K562 (cell line): ENCODE data around the gene NCOA3. TPM values are rescaled to one million over a fixed set of nuclear protein-coding genes. Genes with fewer than 3 reads are reported as not detected.
A peak's percentile ranks its signal among the peaks of the same experiment; 100 is the strongest.
"Not testable (repeated sequence)": the region's sequence is repeated elsewhere in the genome, so short reads cannot be mapped to it uniquely, and the experiment has no call there.

Source experiments
- ATAC-seq: fragments of 200-7000 bp; cut with Tn5 transposase; 3 replicates; pipeline ENCODE4 v1.9.1; 2020; ENCODE audit warnings: moderate library complexity
- BruUV-seq: library from RNA; stranded (reverse); fragments of 400-500 nt; replicated peaks from 2 replicates; lab custom pipeline; 2021; lab: Mats Ljungman, UMichigan
- CTCF ChIA-PET: fragments of 300-600 bp; formaldehyde crosslinking; extraction: SDS; loops from one replicate; lab custom pipeline; 2021; ENCODE audit warnings: low intra/inter-chr PET ratio; lab: Yijun Ruan, JAX
- POLR2A ChIA-PET: fragments of 300-600, 350-650 bp; sonication (Branson Sonifier 250); formaldehyde crosslinking; extraction: SDS; loops from one replicate; lab custom pipeline; 2021; ENCODE audit warnings: antibody characterized with exemption, inconsistent platforms; lab: Yijun Ruan, JAX
- DNase-seq, 4 experiments: peaks; one replicate each; pipeline versions ENCODE4 v3.0.0 to v3.0.0-alpha.2; 2011 to 2018; ENCODE audit warnings: low spot score in 3 of 4, mixed read lengths in 3 of 4; ENCODE audit errors: extremely low read depth in 1 of 4
- FAIRE-seq: peaks from 2 replicates; lab custom pipeline; 2011; peaks lifted over from hg19 to GRCh38; lab: Jason Lieb, UNC
- H2AFZ ChIP-seq: 2 replicates; pipeline ENCODE4 v1.6.0; 2011; ENCODE audit warnings: low read depth, low read length, control low read depth, inconsistent platforms
- H3K27ac ChIP-seq: fragments of 200-600 bp; 3 replicates; pipeline ENCODE4 v1.8.0; 2011; ENCODE audit warnings: low read depth, mild to moderate bottlenecking, control low read depth, inconsistent platforms, low read length, moderate library complexity, mixed read lengths; ENCODE audit errors: extremely low read depth
- H3K27me3 ChIP-seq, 2 experiments: fragments of 300-600 bp in 1 of 2; 2 replicates in 1 of 2; 3 replicates in 1 of 2; pipeline versions ENCODE4 v1.6.0 to v1.8.0; 2011; ENCODE audit warnings: inconsistent platforms in 2 of 2, low read length in 2 of 2, mild to moderate bottlenecking in 1 of 2, mixed read lengths in 1 of 2, moderate library complexity in 1 of 2; ENCODE audit not compliant: control insufficient read depth in 2 of 2, insufficient read depth in 2 of 2
- H3K36me3 ChIP-seq: fragments of 300-600 bp; 3 replicates; pipeline ENCODE4 v1.8.0; 2011; ENCODE audit warnings: mild to moderate bottlenecking, low read length, inconsistent platforms; ENCODE audit not compliant: control insufficient read depth, insufficient read depth
- H3K4me1 ChIP-seq, 2 experiments: fragments of 200-600 bp in 1 of 2; replicated peaks in 1 of 2; 2 replicates in 1 of 2; 3 replicates in 1 of 2; pipeline versions ENCODE4 v1.5.1 to v1.8.0; 2011; ENCODE audit warnings: inconsistent platforms in 2 of 2, low read length in 2 of 2, mild to moderate bottlenecking in 1 of 2, mixed read lengths in 1 of 2, moderate library complexity in 1 of 2; ENCODE audit not compliant: control insufficient read depth in 2 of 2, insufficient read depth in 2 of 2
- H3K4me2 ChIP-seq: 2 replicates; pipeline ENCODE4 v1.6.1; 2011; ENCODE audit warnings: low read length, control low read depth, inconsistent platforms, mixed read lengths; ENCODE audit not compliant: insufficient read depth
- H3K4me3 ChIP-seq: fragments of 200-600 bp; sonication (generic), shearing (Covaris generic); 2 replicates; pipeline ENCODE4 v1.5.1; 2016; ENCODE audit warnings: control low read depth, inconsistent platforms
- H3K79me2 ChIP-seq: fragments of 200-600 bp; 3 replicates; pipeline ENCODE4 v1.8.0; 2011; ENCODE audit warnings: low read length, inconsistent platforms; ENCODE audit not compliant: control insufficient read depth, insufficient read depth
- H3K9ac ChIP-seq, 2 experiments: 2 replicates each; pipeline versions ENCODE4 v1.6.0 to v1.6.1; 2011; ENCODE audit warnings: low read depth in 2 of 2, low read length in 2 of 2, control low read depth in 1 of 2, inconsistent platforms in 1 of 2, mild to moderate bottlenecking in 1 of 2, mixed read lengths in 1 of 2; ENCODE audit not compliant: insufficient read depth in 1 of 2
- H3K9me1 ChIP-seq: one replicate; pipeline ENCODE4 v1.6.0; 2011; ENCODE audit warnings: inconsistent platforms, mild to moderate bottlenecking, low read length, moderate library complexity; ENCODE audit not compliant: control insufficient read depth, insufficient read depth
- H3K9me3 ChIP-seq: replicated peaks from 2 replicates; pipeline ENCODE4 v1.5.1; 2011; ENCODE audit warnings: low read depth, low read length, inconsistent platforms; ENCODE audit not compliant: control insufficient read depth, insufficient read depth
- H4K20me1 ChIP-seq: replicated peaks from 2 replicates; pipeline ENCODE4 v1.6.1; 2011; ENCODE audit warnings: low read length, inconsistent platforms, mixed read lengths; ENCODE audit not compliant: control insufficient read depth, insufficient read depth
- DACH1 ChIP-seq: fragments of 450-650 bp; IDR thresholded peaks from 2 replicates; pipeline ENCODE4 v1.6.1; 2018; ENCODE audit not compliant: partially characterized antibody
- GATAD2B ChIP-seq: fragments of 450-650 bp; IDR thresholded peaks from 2 replicates; pipeline ENCODE4 v1.6.1; 2017; ENCODE audit warnings: mild to moderate bottlenecking, borderline replicate concordance
- HDAC2 ChIP-seq: fragments of 450-650 bp; IDR thresholded peaks from 2 replicates; pipeline ENCODE4 v1.6.1; 2016; ENCODE audit warnings: mild to moderate bottlenecking
- WGBS: fragments of 100-300 bp; shearing (Covaris generic); methylation state at CpG from one replicate; pipeline ENCODE4 v1.1.6; 2016; ENCODE audit warnings: low coverage, mixed read lengths; ENCODE audit not compliant: insufficient coverage; ENCODE audit errors: missing lambda C conversion rate; 5-methylcytosine and 5-hydroxymethylcytosine counted together
- in situ Hi-C: fragments of 300-500 bp; cut with MboI; formaldehyde crosslinking; loops from 4 replicates; pipeline ENCODE4 v1.15.0; 2018; ENCODE audit warnings: inconsistent platforms, mixed read lengths
- intact Hi-C: fragments of 100-400 bp; cut with micrococcal nuclease; formaldehyde crosslinking; loops from 2 replicates; pipeline ENCODE4 v1.14.2; 2022
- polyA plus RNA-seq, 8 experiments: library from polyadenylated mRNA; depleted of rRNA in 4 of 8; stranded (reverse) in 5 of 8; unstranded in 3 of 8; fragments of >200 nt; fragmentation: Nextera tagmentation in 2 of 8; fragmentation: Illumina TruSeq in 1 of 8; extraction: Ambion mirVana in 2 of 8; extraction: Trizol in 1 of 8; gene quantifications; 2 replicates each; pipeline versions ENCODE4 v1.2.1 to v1.2.3, GENCODE V29; 2011 to 2014; ENCODE audit warnings: inconsistent platforms in 1 of 8, missing spikeins in 1 of 8
- total RNA-seq, 7 experiments: library from RNA; depleted of rRNA in 6 of 7; stranded (reverse); fragments of >200 nt in 6 of 7; fragmentation: Illumina TruSeq in 2 of 7; extraction: Trizol in 2 of 7; gene quantifications; 2 replicates each; pipeline versions ENCODE4 v1.2.1 to v1.2.3, GENCODE V29; 2011 to 2021; ENCODE audit warnings: low replicate concordance in 1 of 7
- TF ChIP-seq, protein P1 (sequence below): fragments of 200-800 bp; sonication (Bioruptor generic); IDR thresholded peaks from 2 replicates; pipeline ENCODE4 v1.6.1; 2016; ENCODE audit warnings: missing genetic modification characterization, missing compliant biosample characterization
- TF ChIP-seq, protein P2 (sequence below): fragments of 450-650 bp; IDR thresholded peaks from 2 replicates; pipeline ENCODE4 v1.6.1; 2016; ENCODE audit warnings: antibody characterized with exemption

Gene NCOA3
- total and polyA plus RNA-seq, 9 of the 15 experiments (the other 6 are each of a cell fraction or from before 2014, with no cell fraction given), result 3.2 to 24.3 (median 14.4) TPM

DNA sequence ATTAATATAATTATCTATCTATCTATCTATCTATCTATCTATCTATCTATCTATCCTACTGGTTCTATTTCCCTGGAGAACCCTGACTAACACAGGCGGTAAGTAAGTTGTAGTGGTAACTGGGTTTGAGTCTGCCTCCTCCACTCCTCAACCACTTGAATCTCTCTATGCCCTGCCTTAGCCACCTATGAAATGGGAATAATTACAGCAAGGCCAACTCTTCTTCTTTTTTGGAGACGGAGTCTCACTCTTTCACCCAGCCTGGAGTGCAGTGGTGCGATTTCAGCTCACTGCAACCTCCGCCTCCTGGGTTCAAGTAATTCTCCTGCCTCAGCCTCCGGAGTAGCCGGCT lies 41.0 kb upstream of the NCOA3 start:
- ATAC-seq, H3K4me2 ChIP-seq, in situ Hi-C loops, H3K9me1 ChIP-seq, H2AFZ ChIP-seq, FAIRE-seq, H3K27me3 ChIP-seq, H4K20me1 ChIP-seq, H3K9ac ChIP-seq, intact Hi-C loops, DNase-seq, H3K27ac ChIP-seq, H3K36me3 ChIP-seq, BruUV-seq, H3K79me2 ChIP-seq, H3K4me3 ChIP-seq, CTCF ChIA-PET, H3K9me3 ChIP-seq: not testable (repeated sequence)
- POLR2A ChIA-PET, result interaction anchor here (1.5 kb wide), 1 partner anchor 14 kb away, joined by 3 read pairs; no protein-coding TSS in a partner anchor
- peaks cover 7 to 13% of the 10 kb centered on the region in 2 experiments; a peak in 4 of 5 replicates for H3K4me1 ChIP-seq
- TF ChIP-seq GATAD2B, result 0 out of 2 replicates have a peak, but pooled peaks have one; percentile 16
- TF ChIP-seq, protein P1, sequence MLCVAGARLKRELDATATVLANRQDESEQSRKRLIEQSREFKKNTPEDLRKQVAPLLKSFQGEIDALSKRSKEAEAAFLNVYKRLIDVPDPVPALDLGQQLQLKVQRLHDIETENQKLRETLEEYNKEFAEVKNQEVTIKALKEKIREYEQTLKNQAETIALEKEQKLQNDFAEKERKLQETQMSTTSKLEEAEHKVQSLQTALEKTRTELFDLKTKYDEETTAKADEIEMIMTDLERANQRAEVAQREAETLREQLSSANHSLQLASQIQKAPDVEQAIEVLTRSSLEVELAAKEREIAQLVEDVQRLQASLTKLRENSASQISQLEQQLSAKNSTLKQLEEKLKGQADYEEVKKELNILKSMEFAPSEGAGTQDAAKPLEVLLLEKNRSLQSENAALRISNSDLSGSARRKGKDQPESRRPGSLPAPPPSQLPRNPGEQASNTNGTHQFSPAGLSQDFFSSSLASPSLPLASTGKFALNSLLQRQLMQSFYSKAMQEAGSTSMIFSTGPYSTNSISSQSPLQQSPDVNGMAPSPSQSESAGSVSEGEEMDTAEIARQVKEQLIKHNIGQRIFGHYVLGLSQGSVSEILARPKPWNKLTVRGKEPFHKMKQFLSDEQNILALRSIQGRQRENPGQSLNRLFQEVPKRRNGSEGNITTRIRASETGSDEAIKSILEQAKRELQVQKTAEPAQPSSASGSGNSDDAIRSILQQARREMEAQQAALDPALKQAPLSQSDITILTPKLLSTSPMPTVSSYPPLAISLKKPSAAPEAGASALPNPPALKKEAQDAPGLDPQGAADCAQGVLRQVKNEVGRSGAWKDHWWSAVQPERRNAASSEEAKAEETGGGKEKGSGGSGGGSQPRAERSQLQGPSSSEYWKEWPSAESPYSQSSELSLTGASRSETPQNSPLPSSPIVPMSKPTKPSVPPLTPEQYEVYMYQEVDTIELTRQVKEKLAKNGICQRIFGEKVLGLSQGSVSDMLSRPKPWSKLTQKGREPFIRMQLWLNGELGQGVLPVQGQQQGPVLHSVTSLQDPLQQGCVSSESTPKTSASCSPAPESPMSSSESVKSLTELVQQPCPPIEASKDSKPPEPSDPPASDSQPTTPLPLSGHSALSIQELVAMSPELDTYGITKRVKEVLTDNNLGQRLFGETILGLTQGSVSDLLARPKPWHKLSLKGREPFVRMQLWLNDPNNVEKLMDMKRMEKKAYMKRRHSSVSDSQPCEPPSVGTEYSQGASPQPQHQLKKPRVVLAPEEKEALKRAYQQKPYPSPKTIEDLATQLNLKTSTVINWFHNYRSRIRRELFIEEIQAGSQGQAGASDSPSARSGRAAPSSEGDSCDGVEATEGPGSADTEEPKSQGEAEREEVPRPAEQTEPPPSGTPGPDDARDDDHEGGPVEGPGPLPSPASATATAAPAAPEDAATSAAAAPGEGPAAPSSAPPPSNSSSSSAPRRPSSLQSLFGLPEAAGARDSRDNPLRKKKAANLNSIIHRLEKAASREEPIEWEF (CRISPR knock-in tag), result peak; percentile 79
- TF ChIP-seq, protein P2, sequence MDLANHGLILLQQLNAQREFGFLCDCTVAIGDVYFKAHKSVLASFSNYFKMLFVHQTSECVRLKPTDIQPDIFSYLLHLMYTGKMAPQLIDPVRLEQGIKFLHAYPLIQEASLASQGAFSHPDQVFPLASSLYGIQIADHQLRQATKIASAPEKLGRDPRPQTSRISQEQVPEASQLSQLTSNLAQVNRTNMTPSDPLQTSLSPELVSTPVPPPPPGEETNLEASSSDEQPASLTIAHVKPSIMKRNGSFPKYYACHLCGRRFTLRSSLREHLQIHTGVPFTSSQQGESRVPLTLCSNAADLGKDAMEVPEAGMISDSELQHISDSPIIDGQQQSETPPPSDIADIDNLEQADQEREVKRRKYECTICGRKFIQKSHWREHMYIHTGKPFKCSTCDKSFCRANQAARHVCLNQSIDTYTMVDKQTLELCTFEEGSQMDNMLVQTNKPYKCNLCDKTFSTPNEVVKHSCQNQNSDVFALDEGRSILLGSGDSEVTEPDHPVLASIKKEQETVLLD, result 0 out of 2 replicates have a peak, but pooled peaks have one; percentile 47
- 0 out of 2 replicates have a peak, but pooled peaks have one; percentile 19 for TF ChIP-seq HDAC2
- peak; percentile 67 for TF ChIP-seq DACH1
- WGBS, result 79% methylated on average over 6 of the region's 6 CpGs
